GM18519 (cell line): ENCODE data around the gene ATP8B3.

Source experiments
- ATAC-seq: cut with Tn5 transposase; IDR thresholded peaks from one replicate; pipeline ENCODE4 v1.9.1; 2021; ENCODE audit warnings: mild to moderate bottlenecking, moderate library complexity; ENCODE audit not compliant: unreplicated experiment, low FRiP score

Gene ATP8B3

DNA sequence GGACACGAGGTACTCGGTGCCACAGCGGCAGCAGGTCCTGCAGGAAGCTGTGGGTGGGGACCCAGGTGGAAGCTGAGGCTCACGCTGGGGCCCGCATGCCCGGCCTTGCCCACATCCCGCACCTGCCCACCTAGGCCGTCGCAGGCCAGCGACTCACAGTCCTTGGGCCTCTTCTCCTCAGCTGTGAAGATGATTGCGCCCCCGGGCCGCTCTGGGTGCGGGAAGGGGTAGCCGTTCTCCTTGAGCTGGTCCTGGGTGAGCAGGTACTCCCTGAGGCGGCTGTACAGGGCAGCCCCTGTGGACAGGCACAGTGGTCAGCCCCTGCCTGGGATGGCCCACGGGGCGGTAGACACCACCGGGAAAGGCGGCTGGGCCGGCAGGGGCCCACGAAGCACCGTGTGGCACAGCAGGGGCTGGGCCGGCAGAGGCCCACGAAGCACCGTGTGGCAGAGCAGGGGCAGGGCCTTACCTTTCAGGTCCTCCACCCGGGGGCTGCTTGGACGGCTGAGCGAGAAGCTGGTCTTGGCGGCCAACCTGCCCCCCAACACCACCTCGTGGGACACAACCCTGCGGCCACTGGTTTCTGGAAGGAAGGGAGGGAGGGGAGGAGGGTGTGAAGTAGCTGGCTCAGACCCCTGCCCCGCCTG, 6.6 kb upstream of the ATP8B3 start:
- ATAC-seq = no peak

DNA sequence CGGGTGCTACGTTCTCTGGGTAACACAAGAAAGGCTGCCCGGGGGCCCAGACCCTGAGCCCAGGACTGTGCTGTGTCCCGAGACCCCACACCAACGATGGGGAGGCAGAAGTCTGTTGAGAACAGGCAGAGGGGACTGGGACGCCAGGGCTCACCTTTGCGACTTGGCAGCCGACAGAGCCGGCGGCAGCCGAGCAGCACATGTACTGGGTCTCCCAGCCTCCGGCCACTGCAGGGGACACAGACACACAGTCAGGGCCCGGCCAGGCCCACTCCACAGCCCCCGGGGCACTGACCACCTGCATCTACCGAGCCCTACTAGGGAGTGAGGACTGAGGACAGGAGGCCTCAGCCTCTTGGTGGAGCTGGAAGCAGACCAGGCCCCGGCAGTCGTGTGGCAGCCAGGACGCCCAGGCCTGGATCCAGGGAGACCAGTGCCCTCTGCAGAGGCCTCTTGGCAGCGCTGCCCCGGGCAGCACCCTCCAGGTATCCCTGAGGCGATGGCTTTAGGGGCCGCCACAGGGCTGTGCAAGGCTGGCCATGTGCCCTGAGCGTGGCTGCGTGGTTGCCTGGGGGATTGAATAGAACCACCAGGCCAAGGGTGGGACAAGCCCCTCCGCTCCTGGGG, 5.6 kb upstream of the ATP8B3 start:
- ATAC-seq = no peak

DNA sequence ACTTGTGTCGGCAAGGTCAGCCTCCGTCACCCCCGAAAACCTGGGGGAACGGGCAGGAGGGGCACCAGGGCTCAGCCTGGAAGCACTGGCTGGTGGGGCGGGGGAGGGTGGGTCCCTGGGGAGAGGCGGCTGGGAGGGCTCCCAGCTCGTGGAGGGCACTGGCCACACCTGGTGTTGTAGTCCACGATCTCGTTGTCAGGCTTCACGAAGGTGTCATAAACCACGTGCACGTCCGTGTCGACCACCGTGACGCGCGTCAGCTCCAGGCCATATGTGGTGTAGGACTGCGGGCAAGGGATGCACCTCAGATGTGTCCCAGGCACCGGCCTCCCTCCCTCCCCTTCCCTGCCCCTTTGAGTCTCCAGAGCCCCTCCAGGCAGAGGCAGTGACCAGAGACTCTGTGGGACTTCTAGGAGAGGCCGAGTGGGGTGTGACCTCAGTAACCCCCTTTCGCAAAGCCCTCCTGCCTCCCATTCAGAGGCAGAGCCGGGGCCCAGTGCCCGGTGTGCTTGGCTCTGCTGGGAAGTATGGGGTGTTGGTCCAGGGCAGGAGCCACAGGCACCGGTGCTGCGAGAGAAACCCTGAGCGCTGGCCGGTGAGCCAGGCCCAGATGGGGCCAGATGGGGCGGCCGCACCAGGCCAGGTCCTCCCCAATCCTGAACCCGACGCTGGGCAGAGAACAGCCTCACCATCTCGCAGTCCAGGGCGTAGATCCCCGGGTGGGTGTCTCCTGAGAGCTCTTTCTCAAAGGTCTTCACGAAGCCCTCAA, 4.6 kb upstream of the ATP8B3 start:
- no peak for ATAC-seq

DNA sequence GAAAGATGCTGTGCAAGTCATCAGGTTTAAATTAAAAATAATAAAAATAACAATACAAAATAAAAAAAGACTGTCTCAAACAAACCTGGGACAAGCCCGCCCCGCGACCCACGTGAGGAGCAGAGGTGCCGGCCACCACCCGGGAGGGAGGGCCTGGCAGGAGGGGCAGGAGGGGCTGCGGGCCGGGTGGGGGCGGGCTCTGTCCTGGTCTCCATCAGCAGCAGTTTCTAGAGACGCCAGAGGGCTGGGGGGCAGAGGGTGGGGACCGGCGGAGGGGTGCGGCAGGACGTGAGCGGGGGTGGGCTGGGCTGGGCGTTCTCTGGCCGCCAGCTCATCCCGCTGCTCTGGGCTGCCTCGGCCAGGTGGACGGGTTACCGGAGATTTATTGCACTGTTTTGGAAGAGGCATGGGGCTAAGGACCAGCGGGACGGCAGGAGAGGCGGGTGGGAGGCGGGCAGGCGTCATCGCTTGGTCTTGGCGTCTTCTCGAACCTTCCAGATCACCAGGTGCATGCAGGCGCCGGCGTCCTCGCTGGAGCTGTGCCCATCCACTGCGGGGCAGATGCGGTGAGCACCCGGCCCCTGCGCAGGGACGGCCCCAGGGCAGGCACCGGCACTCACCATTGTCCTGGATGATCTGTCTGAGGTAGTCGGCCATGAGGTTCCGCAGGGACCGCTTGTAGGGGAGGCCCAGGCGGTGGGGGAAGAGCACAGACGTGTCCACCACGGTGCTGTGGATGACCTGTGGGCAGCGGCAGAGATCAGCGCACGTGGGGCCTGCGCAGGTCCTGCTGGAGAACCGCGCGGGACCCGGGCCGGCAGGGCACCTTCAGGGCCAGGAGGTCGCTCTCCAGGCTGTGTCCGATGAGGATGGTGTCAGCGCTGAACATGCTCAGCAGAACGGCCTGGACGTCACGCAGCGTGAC, 3.8 kb upstream of the ATP8B3 start:
- ATAC-seq = no peak

DNA sequence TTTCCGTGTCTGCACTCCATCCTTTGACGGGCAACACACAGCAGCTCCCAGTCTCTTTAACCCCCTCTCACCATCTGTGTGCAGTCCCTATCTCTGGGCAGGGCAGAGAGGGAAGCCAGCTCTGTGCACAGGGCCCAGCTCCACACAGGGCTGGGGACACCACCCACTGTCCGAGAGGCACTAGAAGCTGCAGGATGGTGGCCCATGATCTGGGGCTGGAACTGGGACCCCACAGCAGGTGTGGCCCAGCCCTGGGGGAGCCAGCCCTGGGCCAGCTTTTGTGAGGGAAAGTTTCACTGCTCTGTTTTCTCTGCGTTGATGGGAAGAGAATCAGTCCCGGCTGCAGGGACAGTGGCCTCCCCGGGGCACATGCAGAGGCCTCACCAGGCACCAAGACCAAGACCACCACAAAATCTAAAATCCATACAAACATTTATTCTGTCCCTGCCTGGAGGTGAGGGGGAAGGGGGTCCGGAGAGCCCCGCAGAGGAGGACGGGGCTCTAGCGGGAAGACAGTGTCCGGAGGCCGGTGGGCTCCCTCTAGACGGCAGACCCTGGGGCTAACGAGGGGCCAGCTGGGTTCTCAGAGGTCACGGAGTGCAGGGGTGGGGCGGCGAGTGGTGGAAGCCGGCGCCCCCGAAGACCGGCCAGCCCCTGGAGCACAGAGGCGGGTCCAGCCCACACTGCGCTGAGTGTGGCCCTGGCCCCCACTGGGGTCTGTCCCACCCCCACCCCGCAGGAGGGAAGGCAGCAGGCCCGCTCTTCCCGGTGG, 2.9 kb upstream of the ATP8B3 start:
- no peak for ATAC-seq

DNA sequence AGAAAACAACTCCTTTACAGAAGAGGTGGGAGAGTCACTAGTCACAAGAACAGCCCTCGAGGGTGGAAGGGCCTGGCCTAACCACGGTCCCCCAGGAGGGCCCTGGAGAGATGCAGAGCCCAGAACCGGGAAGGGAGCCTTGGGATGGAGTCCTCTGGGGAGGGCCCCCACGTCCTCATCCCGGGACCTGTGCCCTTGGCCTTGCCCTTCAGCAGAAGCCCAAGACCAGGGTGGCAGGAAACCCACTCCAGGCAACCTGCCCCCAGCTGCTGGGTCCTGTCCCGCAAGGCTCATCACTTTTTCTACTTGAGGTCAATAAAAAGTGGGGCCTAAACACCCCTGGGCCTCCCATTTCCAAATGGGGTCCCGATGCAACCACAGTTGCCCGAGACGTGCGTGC, 2.3 kb upstream of the ATP8B3 start:
- no peak for ATAC-seq

DNA sequence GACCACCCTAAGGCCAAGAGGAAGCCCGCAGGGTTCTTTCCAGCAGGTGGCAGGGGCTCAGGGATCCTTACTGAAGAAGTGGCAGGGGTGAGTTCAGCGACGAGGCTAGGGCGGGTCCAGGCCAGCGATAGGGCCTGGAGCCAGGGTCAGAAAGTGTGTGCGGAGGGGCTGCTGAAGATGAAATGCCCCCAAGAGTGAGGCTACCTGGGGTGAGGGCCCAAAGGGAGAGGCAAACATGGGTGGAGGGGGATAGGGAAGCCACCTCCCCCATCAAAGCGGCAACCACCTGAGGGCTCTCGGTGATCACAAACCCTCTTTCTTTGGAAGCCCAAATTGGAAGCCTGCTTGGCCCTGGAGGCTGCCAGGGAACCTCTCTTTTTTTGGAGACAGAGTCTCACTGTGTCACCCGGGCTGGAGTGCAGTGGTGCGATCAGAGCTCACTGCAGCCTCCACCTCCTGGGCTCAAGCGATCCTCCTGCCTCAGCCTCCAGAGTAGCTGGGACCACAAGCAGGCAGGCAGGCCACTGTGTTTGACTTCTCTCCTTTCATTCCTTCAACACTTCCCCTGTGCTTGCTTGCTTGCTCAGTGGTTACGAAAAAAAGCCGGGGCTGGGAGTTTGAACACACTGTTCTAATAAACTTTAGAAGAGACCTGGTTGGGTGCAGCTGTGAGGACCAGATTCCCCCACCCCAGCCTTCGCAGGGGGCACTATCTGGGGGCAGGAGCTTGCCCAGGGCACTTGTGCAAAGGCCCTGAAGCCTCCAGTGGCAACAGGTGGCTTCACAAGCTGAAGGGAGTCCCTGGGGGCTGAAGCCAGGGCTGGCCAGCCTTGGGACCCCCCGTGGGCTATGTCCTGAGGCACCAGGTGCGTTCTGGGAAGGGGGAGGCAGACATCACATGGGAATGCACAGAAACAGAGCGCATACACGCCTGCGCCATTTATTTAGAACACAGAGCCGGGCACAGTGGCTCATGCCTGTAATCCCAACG, 1.4 kb upstream of the ATP8B3 start:
- no peak for ATAC-seq

DNA sequence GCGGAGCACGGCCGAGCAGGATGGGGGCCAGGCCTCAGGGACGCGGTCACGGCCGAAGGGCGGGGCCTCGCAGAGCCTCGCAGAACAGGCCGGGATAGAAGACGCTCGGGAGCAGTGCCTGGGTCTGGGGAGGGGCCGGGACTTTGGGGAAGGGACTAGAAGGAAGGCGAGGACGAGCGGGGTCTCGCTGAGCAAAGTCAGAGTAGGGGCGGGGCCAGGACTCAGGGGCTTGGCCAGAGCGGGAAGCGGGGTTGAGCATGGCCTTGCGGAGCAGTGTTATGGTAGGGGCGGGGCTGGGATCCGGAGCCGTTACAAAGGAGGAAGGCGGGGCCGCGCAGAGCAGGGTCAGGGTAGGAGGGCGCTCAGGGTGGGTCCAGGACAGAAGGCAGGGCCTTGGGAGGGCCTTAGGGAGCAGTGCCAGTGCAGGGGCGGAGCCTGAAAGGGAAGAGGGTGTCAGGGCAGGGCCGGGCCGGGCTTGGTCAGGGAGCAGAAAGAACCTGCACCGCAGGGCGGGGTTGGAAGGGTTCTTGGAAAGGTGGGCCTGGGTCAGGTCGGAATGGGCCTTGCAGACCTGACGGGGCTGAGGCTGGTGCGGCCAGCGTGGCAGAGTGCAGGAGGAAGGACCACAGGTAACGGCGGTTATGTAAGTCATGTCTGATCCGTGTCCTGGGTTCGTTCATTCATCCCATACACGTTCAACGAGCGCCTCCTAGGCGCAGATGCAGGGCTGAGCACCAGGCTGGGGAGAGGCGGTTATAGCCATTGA, 533 bp upstream of the ATP8B3 start:
- peak; percentile 35 for ATAC-seq

DNA sequence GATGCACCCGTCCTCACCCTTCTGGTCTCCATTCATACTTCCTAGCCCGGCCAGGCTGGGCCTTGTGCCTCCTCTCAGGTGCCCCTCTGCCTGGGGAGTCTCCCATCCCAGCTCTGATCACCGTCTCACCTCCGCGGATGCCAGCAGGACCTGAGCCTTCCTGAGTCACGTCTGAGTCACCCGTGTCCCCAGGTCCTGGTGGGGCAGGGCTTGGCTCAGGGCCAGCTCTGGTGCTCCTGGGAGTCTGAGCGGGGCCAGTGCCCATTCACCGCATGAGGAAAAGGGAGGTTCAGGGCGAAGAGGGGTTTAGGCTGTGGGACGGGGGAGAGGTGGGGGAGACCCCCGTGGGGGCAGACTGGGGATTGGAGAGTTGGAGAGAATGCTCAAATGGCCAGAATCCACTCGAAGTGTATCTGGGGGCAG, 593 bp downstream of the ATP8B3 start:
- ATAC-seq = no peak

DNA sequence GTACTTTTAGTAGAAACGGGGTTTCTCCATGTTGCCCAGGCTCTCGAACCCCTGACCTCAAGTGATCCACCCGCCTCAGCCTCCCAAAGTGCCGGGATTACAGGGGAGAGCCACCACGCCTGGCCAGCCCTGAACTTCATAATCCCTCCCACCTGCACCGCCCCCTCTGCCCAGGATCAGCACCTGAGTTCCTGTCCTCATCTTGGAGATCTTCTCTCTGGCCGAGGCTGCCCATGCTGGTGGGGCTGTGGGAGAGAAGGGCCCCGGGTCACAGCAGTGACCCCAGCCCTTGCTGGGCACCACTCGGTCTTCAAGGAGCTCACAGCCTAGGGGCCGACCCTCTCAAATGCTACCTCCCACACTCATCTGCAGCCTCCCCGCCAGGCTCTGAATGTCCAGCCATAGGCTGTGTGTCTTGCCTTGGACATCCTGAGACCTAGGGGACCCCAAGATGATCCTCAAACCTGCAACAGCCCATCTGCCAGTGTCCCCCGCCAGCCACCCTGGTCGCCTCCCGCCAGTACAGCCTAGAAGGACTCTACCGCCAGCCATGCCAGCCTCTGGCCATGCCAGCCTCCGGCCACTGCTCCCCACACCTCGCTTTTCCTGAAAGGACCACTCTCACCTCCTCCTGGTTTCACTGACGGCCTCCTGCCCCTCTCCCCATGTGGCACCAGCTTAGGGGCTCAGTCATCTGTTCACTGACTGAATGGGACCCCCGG, 1.5 kb downstream of the ATP8B3 start:
- ATAC-seq = no peak

DNA sequence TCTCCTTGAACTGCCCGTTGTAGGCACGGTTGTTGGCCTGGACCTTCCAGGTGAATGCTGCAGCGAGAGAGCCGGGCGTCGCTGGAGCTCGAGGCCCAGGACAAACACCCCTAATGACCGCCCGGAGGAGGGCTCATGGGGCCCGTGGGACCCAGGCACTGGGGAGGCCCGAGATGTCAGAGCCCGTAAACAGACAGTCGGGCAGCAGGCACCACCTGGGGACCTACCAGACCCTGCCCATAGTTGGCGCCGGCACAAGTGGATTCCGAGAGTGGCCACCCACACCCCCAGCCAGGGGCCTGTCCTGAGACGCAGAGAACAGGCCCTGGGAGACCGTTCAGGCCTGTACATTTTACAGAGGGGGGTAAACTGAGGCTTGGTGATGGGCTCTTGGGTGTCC, 2.4 kb downstream of the ATP8B3 start:
- no peak for ATAC-seq

DNA sequence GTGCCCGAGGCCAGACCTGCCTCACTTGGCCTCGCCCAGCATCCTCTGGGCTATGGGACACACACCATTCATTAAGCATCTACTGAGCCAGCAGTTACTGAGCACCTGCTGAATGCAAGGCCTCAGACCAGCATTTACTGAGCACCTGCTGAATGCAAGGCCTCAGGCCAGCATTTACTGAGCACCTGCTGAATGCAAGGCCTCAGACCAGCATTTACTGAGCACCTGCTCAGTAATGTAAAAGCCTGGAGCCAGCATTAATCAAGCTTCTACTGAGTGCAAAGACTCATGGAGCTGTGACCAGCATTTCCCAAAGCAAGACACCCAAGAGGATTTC, 3.7 kb downstream of the ATP8B3 start:
- ATAC-seq = no peak

DNA sequence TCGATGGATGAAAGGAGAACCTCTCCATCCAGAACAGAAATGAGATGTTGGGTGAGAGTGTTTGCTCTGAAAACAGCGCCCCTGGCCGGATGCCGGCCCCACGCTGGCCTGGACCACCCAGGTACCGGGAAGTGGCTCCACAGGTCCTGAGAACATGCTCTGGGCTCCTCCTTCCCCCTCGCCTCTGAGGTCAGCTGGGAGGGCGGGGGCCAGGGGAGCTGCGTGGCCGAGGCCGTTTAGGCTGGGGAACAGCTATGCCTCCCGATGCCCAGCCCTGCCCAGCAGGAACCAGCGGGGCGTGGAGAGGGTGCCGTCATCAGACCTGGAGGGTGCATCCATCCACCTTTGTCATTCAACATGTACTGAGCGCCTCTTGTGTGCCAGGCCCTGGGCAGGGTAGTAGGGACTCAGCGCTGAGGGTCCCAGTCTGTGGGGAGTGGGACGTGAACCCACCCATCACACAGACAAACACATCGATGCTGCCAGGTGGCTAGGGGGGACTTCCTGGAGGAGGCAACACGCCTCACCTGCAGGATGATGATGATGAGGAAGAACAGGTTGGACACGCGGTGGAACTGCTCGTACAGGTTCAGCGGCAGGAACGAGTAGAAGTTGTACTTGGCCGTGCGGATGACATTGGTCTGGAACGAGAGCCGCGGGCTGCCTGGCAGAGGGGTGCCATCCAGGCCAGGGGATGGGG, 4.2 kb downstream of the ATP8B3 start:
- no peak for ATAC-seq

DNA sequence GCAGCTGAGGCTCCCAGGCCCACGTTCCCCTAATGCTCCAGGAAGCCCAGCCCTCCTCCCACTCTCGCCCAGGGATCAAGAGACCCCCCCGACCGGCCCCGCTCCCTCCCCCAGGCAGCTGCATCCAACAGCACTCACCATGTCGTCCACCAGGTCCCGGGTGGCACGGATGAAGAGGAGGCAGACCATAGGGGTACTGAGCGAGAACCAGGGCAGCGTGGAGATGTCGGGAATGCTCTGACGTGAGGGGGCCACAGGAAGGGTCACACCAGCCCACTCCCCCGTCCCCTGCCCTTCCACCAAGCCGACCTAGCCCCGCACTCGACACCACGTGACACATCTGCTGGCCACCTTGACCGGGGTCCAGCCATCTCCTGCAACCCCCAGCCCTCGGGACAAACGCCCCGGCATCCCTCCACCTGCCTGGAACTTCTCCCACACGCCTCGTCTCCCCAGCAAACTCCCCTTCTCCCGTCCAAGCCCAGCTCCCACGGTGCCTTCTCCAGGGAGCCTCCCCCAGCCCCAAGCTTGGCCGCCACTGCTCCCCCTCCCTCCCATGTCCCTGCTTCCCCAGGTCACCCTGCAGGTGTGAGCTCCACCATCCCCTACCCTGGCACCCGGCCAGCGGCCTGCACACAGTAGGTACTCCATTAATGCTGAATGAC, 4.9 kb downstream of the ATP8B3 start:
- no peak for ATAC-seq

DNA sequence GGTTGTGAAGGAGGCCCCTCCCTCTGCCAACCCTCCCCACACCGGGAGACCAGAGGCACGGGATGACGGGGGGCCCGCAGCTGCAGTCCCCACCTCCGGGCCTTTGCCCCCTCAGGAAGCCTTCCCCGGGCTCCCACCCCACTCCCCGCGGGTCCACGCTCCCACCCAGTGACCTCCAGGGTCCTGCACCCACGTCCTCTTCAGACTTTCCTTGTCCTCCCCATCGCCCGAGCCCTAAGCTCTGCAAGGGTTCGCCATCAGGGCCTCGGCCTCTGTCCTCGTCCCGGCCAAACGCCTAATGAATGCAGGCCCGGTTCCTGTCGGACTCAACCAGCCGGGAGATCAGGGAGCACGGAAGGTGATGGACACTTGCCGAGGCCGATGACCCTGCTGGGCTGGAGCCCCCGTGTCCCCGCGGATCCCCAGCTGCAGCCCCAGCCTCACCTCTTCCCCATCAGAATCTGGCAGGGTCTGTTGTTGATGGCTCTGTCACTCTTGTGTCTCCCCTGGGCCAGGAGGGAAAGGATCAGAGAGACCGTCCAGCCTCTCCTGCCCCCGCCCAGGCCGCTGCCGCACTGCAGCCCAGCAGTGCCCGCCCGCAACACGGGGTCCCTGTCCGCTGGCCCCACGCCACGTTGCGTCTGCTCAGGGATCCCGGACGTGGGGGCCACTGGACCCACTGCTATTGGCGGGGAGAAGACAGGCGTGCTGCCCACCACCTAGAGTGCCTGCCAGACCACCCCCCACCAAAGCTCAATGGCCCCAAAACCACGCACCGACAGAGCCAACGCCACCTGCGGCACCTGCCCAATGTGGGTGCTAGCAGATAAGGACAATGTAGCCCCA, 5.7 kb downstream of the ATP8B3 start:
- no peak for ATAC-seq
